Fibroblast of peridontal ligament (primary cell): ENCODE results near the gene NCF2.

Experiments
- DNase-seq: peaks from one replicate; pipeline ENCODE4 v3.0.0-alpha.2; 2010; ENCODE audit errors: extremely low read depth

The NCF2 gene

DNA sequence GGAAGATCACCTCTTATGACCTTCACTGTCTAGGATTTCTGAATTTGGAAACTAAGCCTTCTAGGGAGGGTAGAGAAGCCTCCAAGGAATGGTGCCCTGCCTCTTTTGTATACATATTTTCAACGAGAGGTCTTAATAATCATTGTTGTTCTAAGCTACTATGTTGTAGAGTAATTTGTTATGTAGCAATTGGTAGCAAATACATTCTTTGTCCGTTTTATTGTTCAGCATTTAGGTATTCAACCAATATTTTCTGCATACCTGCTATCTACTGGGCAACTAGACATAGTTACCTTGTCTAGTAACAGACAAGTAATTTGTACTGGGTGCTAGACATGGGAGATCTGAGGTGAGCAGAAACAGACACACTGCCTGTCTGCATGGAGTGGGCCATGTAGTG lies 20.8 kb upstream of the NCF2 start:
- DNase-seq, result no peak

DNA sequence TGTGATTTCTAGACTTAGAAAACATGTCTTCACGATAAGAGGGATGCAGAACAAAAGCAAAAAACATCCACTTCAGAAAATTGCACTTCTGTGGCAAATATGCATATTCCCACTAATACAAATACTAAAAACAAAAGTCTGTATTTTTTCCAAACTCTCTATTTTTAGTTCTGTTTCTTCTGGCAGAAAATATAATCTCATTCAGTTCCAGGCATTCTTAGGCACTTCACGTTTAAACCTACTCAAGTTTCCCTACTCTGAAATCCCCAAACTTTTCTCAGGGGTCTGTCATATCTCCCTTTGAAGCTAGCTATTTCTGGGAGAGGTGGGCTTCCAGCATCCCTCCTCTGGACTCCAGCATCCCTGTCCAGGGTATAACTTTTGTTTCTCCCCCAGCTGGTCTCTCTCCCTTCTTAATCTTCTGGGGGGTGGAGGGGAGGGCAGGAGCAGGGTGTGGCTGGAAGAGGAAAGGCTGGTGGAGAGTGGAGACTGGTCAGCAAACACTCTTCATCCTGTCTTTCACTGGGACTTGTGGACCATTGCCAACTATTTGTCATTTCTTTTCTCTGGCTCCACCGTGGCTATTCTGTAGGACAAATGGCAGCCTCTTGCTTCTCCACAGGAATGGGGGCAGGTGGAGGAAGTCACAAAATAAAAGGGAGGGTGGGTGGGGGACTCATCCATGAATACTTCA lies 19.6 kb upstream of the NCF2 start:
- DNase-seq, result peak; percentile 37

DNA sequence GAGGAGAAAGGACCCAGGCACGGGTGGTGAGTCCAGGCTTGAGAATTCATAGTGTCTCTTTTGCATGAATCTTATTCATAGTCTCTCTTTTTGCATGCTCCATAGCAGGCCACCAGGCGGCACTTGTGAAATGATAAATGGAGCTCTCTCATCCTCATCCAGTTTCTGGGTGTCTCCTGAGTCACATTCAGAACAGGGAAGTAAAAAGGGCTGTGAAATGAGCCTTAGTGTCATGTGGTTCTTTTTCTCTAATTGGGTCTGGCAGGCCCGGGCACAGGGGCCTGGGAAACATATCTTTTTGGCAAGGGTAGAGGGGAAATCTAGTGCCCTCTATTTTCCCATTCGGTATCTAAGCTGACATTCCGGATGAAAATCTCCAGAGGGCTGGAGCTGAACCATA lies 19.1 kb upstream of the NCF2 start:
- DNase-seq, result peak; percentile 90

DNA sequence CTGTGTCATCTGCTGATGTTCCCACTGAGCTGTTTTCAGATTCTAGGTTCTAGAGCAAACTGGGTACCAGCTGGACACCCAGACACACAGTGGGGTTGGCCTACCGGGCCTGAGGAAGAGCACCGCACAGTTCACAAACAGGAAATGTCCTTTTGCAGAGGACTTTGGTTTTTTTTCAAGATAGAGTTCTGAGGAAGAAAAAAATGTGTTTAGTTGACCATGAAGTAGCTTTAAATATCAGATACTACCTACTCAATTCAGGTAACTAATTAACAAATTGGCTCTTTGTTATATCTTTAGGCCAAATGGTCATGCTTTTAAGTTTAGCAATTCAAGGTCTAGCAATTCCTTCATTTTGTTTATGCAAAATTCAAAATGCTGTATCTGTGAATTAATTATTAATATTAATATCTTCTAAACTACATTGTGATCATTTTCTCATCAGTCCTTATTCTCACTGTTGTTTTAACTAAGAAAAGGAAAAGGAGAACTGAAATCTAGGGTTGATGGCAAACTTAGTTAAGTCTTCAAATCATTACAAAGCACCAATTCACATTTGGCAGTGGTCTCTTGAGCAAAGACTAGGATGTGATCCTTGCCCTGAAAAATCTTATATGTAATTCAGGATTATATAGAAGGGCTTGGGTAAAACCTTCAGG lies 17.2 kb upstream of the NCF2 start:
- no peak for DNase-seq

DNA sequence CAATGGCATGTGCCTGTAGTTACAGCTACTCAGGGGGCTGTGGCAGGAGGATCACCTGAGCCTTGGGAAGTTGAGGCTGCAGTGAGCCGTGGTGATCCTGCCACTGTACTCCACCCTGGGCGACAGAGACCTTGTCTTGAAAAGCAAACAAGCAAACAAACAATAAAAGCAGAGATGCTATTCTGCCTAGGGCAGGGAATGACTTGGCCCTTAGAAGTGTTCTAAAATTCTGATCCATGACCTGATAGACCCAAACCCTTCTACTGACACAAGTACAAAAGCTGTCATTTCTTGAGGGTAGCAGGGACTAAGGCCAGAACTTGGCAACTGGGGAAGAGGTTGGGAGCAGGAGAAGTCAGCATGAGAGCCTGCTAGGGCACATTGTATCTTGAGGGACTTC lies 15.6 kb upstream of the NCF2 start:
- DNase-seq, result no peak

DNA sequence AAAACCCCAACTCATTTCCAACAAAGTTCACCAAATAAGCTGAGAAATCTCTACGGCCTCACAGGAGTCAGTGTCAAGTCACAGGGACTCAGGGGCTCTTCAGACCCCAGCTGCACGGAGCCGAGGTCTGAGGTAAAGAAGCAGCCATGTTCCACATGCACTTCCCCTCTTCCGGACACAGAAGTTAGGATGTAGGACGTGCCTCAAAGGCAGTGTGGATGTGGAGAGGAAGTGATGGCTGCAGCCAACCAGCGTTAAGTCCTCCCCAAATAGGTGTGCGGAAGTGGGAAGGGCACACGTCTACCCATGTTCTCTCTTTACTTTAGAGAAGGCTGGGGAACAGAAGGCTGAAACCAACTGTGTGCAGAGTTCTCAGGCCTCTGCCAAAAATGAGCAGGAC lies 14.6 kb upstream of the NCF2 start:
- DNase-seq, result no peak

DNA sequence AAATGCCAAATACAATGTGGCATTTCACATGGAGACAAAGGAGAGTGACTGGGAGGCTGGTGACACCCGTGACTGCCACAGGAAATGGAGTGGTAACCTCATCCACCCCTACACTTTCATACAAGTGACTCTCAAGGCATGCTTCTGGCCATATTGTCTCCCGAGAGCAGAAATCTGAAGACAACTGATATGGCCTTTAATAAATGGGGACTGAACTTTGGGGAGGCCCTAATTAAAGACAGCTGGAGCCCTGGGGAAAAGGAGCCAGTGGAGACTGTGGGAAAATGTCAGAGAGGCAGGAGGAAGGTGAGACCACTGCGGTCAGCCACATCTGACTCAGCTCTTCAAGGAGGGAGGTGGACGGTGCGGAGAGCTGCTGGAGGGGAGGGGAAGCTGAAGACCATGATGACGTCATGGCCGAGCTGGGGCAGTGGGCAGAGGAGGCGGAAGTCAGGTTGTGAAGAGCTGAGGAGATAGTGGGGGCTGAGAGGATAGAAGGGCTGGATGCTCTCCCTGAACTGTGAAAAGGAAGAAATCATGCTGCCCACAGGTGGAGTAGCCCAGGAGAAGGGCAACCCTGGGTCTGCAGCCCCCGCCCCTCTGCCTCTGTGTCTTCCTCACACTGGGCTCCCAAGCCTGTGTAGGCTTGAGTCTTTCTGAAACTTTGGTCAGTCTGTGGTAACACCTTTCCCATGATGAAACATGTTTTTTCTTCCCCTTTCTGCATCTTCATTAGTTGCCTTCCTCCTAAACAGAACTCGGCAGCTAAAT lies 14.0 kb upstream of the NCF2 start:
- peak; percentile 67 for DNase-seq

DNA sequence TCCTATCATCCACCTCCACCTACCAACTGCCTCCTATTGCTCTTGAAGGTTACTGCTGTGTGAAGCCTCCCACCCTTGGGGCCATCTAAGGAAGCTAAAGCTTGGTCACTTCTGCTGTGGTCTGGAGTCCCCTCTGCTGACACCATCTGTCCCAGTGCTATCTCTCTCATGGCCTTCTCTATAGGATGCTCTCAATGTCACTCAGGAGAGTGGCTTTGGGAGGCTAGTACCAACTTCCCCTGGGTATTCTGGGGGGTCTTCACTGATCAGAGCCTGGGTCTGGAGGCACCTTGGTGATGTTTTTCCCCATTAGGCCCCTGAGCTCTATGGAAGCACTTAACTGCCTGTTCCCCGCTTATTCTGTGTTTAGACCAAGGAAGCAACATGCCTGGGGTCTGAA lies 12.3 kb upstream of the NCF2 start:
- no peak for DNase-seq

DNA sequence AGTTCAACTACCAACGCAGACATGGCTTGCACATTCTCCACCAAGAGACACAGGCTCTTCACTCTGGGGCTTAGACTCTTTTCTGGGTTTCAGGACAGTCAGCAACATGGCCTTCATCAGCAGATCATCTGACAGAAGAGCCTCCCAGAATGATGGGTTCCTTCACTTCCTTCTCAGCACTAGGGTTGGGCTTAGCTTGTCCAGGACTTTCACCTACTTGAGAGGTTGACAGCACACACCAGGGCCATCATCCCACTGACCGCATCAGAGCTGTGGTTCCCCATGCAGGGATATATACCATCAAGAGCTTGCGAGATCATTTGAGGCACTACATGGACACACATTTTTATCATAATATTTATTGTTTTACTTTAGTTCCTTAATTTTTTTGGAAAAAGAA lies 10.4 kb upstream of the NCF2 start:
- DNase-seq, result no peak

DNA sequence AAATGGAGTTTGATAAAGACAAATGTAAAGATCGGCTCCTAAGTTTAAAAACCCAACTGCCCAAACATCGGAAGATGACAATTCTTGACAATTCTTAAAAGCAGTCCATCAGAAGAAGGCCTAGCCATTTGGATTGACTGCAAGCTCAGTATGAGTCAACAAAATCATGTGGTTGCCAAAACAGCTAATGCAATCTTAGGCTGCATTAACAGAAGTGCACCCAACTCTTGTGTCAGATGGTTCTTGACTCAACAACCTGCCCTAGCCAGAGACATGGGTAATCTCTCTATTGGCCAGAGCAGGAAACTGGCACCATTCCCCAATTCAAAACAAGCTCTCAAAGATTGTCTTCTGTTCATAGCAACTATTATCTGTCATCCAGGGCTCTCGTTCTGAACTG lies 9.9 kb upstream of the NCF2 start:
- peak; percentile 94 for DNase-seq

DNA sequence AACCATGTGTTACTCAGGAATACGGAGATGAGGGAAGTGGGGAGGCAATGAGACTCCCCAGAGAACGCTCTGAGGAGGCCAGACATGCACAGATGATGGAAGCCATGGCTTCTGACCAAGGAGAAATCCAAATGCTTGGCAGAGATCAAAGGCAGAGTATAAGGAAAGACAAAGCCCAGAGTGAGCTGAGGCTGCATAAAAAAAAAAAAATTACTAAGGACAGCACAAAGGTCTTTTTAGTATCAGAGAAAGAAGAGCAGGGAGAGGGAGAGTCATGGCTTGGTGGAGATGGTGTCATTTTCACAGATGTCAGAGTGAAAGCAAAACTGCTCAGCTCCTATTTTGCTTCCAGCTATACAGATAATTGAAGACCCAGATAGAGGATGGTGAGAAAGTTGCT lies 8.1 kb upstream of the NCF2 start:
- peak; percentile 57 for DNase-seq

DNA sequence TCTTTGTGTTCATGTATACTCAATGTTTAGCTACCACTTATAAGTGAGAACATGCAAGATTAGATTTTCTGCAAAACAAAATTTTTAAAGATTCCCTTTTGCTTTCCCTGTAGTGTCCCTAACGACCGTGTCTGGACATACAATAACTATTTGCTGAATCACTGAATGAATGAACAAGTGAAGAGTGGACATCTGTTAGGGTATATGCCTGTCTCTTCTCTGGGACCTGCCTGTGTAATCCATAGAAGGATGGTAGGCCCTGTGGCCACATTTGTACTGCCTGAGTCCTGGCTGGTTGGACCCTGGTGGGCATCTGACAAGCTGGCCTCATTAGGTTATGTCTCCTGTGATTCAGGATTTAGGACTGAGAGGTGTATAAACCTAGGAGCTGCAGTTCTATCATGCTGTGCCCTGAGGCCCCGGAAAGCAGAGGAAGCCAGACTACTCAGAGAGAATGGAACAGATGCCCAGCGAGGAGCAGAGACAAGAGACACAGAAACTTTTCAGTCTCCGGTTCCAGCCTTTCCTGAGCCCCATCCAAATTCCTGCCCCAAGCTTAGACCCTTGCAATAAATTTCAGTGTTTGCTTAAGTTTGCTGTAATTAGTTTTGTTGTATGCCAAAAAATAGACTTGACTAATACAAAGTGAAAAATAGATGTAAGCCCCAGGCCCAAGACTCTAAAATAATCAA lies 7.5 kb upstream of the NCF2 start:
- DNase-seq, result no peak

DNA sequence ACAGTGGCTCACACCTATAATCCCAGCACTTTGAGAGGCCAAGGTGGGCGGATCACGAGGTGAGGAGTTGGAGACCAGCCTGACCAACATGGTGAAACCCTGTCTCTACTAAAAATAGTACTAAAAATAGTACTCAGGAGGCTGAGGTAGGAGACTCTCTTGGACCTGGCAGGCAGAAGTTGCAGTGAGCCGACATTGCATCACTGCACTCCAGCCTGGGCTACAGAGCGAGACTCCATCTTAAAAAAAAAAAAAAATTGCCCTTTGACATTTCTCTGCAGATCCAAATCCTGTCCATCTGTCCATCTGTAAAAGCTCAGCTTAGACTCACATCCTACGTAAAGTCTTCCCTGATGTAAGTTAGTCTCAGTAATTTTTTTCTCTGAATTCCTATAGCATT lies 6.2 kb upstream of the NCF2 start:
- no peak for DNase-seq

DNA sequence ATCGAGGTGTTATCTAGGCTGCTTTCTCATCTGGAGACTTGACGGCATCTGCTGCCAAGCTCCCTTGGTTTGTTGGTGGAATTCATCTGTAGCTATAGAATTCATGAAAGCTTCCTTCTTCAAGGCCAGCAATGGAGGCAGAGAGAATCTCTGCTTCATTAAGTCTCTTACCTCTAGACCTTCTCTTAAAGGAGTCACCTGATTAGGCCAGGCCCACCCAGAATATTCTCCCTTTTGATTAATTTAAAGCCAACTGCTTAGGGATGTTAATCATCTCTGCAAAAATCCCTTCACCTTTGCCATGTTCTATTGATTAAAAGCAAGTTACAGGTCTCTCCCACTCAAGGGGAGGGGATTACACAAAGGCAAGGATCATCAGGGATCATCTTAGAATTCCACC lies 5.3 kb upstream of the NCF2 start:
- DNase-seq, result no peak

DNA sequence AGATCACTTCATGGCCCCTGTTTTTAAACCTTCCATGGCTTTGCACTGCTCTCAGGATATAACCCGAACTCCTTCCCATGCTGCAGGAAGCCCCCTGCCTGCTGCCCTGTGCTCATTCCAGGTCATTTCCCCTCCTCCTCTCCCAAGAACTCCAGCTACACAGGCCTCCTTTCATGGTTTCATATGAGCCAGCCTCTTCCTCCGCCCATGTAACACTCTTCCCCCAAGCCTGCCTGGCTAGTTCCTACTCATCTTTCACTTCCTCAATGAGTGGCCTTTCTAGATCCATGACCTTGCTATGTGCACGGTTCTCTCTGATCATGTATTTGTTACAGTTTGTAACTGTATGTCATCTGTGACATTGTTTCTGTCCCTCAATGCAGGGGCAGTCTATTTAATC lies 3.1 kb upstream of the NCF2 start:
- DNase-seq, result no peak

DNA sequence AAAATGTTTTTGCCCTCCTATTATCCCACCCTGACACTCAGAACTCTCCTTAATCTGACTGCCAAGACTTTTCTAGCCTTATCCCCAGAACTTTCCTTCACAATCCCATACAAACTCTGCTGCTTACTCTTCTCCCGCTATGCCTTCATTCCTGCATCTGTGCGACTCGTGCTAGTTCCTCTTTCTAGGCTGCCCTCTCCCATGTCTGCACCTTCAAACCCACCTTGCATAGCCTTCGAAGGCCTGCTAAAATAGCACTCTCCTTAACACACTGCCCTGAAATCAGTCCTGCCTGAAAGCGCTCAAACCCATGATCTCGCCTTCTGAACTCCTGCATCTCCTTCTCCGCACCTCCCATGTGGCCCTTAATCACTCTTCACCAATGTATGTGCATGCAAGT lies 2.5 kb upstream of the NCF2 start:
- DNase-seq, result no peak

DNA sequence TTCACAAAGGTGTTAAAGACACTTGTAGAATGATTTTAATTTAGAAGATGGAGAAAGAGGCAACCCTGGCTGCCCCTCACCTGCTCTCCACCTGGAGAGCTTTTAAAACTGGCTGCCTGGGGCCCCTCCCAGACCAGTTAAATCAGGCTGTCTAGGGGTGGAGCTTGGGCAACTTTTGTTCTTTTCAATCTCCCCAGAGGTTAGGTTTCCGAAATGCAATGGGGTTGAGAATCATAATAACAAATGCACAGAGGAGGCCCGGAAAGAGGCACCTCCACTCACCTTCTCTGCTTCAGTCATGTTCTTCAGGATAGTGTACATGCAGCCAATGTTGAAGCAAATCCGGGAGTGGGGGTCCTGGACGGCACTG lies 400 bp downstream of the NCF2 start:
- DNase-seq, result no peak

DNA sequence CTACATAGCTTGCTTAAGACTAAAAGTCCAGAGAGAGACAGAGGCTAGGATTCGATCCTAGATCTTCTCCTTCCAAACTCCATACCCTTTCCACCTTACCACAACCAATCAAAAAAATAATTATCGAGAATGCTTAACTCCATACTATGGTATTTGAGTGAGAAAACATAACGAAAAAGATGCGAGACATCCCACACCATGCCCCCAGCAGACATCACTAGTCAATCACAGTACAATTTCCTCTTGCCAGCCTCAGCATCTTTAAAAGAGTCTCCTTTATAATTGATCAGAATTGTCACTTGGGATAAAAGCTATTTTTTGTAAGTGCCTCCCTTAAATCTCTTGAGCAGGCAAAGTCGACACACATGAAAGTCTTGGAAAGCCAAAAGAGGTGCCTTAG lies 875 bp downstream of the NCF2 start:
- DNase-seq, result no peak

DNA sequence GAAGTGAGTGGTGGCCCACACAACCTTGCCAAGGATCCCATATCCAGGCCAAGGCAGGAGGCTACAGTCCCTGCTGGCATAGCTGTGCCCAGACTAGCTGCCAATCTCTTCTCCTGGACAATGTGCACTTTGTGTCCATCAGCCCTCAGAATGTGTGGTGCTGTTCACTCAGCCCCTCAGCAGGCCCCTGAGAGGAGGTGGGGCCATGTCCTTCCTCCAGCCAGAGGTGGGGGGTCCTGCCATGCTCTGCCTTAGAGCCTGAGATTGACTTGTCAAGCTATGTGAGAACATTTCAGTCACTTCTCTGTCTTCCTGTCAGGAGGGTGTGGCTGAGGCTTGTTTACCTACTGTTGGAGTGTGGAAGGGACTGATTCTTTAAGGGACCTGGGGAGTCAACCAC lies 1.4 kb downstream of the NCF2 start:
- no peak for DNase-seq

DNA sequence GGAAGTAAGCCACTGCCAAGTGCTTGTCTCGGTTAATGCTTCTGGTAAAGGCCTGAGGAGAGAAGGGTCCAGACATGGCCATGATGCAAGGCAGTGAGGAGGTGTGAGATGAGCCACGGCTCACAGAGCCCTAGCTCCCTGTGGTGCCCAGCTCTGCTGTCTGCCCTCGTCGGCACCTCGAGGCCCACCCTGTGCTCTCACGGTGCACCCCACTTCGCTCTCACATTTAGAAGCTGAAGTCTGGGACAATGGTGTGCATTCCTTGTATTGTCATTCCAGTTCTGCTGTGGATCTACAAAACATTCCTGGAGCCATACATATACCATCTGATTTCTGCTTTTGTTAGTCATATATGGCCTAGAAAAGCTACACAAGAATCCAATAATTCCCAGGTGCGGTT lies 3.3 kb downstream of the NCF2 start:
- no peak for DNase-seq

DNA sequence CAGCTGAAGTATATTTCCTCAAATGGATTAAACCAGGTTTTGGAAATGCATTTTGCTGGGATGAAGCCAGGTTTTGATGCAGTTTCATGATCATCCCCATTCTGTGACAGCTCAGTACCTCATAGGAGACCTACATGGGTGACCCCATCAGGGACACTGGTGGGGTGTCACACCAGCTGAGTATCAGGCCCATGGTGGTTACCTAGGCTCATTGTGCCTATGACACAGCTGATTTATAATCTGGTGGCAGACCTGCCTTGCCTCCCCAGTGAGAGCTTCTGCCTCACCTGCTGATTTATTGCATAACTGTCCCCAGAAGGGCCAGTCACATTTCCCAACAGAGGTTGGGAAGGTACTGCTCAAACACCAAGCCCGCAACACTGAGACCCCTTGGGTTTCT lies 3.8 kb downstream of the NCF2 start:
- DNase-seq, result no peak

DNA sequence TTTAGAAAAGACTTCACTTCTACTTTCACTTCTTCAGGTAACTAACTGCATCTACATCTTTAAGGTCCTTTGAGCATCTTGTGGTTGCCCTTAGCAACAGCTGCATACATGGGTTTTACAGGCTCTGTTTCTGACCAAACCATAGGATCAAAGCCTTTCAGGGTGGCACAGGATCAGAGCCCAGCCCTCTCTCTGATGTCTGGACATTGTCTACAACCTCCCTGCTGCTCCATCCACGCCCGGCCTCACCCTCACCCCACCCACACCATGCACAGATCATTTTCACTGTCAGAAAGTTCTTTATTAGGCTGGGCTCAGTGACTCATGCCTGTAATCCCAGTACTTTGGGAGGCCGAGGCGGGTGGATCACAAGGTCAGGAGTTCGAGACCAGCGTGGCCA lies 5.2 kb downstream of the NCF2 start:
- DNase-seq, result no peak

DNA sequence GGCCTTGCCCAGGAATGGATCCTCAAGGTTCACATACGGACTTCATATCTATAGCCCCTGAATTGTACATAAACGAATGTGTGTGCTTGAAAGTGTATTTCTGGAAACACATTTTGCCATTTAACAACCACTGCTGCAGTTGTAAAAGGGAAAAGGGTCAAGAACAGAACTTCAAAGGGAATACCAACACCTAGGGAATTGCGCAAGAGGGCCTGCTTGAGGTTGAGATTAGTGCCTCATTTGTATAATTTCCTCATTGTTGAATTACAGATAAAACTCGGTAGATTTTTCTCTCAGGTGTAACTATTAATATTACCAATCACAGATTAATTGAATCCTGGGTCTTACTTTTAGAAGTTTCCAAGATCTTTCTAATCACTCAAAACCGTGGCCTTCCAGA lies 6.1 kb downstream of the NCF2 start:
- DNase-seq, result no peak
